ENCODE data around the gene SLC37A4. TPM values are rescaled to one million over a fixed set of nuclear protein-coding genes. Genes with fewer than 3 reads are reported as not detected.
A peak's percentile ranks its signal among the peaks of the same experiment; 100 is the strongest.
"Not testable (repeated sequence)": the region's sequence is repeated elsewhere in the genome, so short reads cannot be mapped to it uniquely, and the experiment has no call there.

Gene SLC37A4
- total RNA-seq, 1 experiment from 2014 or later: 29.5 TPM

- peak; percentile 44 for DNase-seq (ENCODE audit: low read depth)
Measured at GRCh38 chr11:119041821-119042514, 11.3 kb upstream of the SLC37A4 start.

DNA sequence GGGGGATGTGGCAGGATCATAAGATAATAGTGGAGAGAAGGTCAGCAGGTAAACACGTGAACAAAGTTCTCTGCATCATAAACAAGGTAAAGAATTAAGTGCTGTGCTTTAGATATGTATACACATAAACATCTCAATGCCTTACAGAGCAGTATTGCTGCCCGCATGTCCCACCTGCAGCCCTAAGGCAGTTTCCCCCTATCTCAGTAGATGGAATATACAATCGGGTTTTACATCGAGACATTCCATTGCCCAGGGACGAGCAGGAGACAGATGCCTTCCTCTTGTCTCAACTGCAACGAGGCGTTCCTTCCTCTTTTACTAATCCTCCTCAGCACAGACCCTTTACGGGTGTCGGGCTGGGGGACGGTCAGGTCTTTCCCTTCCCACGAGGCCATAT is 8.8 kb upstream of the SLC37A4 start:
- DNase-seq (ENCODE audit: low read depth): not testable (repeated sequence)

- DNase-seq (ENCODE audit: low read depth): no peak
Measured at GRCh38 chr11:119038884-119039283, 8.2 kb upstream of the SLC37A4 start.

DNA sequence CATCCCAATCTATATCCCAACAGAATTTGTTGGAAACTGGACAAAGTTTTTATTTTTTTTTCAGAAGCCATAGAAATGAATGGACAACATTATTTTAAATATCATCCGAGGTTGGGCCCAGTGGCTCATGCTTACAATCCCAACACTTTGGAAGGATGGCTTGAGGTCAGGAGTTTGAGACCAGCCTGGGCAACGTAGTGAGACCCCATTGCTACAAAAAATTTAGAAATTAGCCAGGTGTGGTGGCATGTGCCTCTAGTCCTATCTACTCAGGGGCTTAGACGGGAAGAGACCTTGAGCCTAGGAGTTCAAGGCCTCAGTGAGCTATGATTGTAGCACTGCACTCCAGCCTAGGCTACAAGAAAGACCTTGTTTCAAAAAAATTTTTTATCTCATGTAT is 4.1 kb upstream of the SLC37A4 start:
- no peak for DNase-seq (ENCODE audit: low read depth)

- peak; percentile 63 for DNase-seq (ENCODE audit: low read depth)
Measured at GRCh38 chr11:119033421-119033820, 2.7 kb upstream of the SLC37A4 start.

DNA sequence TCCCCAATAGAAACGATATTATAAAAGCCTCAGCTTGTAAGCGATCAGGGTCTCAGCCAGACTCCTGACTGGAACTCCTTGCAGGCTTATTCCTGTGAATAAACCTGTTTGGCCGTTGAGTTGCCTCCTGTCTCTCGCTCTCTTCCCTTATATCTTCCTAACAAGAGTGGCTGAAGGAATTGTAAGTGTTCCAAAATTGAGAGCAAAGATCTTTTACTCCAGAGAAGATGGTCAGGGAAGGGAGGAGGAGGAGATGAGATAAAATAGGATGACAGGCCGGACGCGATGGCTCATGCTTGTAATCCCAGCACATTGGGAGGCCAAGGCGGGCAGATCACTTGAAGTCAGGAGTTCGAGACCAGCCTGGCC is 1.2 kb upstream of the SLC37A4 start:
- no peak for DNase-seq (ENCODE audit: low read depth)

GRCh38 chr11:119030029-119030328 is 698 bp downstream of the SLC37A4 start:
- no peak for DNase-seq (ENCODE audit: low read depth)

DNA sequence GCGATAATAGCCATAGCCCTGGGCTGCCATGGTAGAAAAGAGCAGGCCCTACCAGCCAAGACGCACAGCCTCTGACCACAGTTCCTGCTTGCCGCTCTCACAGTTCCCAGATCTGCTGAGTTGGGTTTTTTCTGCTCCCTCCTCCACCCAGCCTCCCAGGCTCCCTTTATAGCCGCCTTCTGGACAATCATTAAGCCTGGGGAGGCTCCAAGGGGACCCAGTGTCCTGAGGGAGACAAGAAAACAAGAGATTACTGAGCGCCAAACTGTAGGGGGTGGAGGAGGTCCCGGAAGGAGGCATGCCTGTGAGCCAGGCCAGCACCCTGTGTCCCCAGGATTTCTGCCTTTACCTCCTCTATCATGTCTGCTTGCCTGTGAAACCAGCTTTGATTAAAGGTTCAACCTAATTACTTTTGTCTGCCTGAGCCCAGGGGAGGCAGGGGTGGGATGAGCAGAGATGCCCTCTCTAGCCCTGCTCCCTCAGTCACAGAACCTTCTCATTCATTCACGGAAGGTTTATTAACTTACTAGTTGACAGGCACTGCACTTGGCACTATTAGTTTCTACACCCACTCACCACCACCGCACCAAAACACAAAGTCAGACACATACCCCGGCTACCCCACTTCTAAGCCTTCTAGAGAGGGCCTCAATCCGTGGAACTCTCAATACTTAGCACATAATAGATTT is 1.2 kb downstream of the SLC37A4 start:
- DNase-seq (ENCODE audit: low read depth): no peak

DNA sequence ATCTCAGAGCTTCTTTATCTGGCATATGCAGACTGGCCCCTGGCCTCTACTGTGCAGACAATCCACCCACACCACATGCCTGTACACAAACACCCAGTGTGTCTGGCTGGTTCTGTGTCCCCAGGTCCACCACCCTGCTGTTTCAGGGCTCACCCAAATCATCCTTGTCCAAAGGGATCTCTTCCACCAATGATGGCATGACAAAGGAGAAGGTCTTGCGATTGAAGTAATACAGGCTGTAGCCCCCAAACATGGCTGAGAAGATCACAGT is 1.7 kb downstream of the SLC37A4 start:
- DNase-seq (ENCODE audit: low read depth): no peak

- no peak for DNase-seq (ENCODE audit: low read depth)
Measured at GRCh38 chr11:119028346-119029068, 2.2 kb downstream of the SLC37A4 start.

GRCh38 chr11:119027561-119028345 is 2.9 kb downstream of the SLC37A4 start:
- DNase-seq (ENCODE audit: low read depth): no peak

DNA sequence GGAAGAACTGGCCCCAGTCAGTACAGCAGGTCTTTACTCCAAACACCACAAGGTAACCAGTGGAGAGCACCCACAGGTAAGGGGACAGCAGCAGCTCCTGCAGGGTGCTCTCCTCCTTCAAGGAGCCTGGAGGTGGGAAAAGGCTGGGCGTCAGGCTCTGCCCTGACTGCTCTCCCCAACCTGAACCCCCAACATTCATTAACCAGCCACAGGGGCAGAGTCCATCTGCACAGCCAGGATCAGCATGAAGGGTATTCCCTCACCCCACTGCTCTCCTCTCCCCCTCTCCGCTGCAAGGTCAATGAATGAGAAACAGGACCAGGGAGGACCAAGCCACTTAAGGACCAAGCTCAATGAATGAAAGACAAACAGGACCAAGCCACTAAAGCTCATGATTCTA is 3.7 kb downstream of the SLC37A4 start:
- DNase-seq (ENCODE audit: low read depth): no peak

GRCh38 chr11:119025978-119026766 is 4.5 kb downstream of the SLC37A4 start:
- DNase-seq (ENCODE audit: low read depth): no peak

DNA sequence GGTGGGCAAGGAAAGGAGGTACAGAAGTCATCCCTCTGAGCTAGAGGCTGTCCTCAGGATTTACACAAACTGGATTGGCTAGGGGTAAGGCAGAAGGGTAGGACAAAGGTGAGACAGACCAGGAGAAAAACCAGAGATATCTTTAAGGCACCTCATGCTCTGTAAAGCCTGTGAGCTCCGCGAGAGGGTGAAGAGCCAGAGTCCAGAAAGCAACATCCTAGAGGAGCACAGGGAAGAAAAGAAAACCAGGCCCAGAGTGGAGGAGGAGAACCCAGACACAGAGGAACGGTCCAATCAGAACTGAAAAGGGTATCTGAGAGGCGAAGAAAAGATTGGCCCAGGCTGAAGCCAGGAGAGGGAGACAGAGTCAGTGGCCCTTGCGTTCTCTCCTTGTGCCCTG is 5.1 kb downstream of the SLC37A4 start:
- no peak for DNase-seq (ENCODE audit: low read depth)

DNA sequence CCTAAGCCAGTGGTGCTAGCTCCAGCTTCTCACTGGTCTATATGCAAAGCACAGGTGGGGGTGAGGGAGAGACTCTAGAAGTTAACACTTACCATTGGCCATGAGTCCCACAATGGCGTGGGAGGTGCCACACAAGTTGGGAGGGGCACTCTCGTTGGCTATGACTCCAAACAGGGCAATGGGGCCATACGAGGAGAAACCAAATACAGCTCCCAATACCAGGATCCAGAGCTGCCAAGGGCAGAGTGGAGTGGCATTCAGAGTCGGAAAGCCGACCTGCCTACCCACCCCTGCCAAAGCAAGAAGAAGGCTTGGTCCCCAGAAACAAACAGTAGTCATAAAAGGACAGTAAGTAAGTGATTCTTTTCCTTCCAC is 5.6 kb downstream of the SLC37A4 start:
- no peak for DNase-seq (ENCODE audit: low read depth)

- no peak for DNase-seq (ENCODE audit: low read depth)
Measured at GRCh38 chr11:119024430-119025098, 6.1 kb downstream of the SLC37A4 start.

- peak; percentile 37 for DNase-seq (ENCODE audit: low read depth)
Measured at GRCh38 chr11:119023741-119024140, 6.9 kb downstream of the SLC37A4 start.

GRCh38 chr11:119021631-119022030 is 9.0 kb downstream of the SLC37A4 start:
- no peak for DNase-seq (ENCODE audit: low read depth)

DNA sequence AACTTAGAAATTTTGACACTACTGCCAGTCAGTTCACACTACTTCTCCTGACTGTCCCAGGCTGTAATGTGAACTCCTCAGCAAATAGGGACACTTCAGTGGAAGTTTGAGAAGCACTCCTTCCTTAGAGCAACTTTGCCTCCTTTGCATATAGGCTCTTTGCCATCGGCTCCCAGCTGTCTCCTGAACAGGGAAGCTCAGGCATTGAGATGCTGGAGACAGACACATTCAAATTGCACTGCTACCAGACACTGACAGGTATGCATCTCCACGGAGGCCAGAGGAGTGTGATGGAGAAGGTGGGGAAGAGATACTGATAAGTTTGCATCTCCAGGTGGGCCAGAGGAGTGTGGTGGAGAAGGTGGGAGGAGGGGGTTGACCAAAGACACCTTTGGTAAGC is 10.7 kb downstream of the SLC37A4 start:
- DNase-seq (ENCODE audit: low read depth): no peak

- peak; percentile 97 for DNase-seq (ENCODE audit: low read depth)
Measured at GRCh38 chr11:119018074-119018938, 12.4 kb downstream of the SLC37A4 start, which contains the start of the genes RPS25 and TRAPPC4. TSS of gene RPS25 (minus strand) at chr11:119018343. CDS start at chr11:119018284, 59 bp downstream. TSS of gene TRAPPC4 (plus strand) at chr11:119018766. CDS start at chr11:119018796, 30 bp downstream.
